HPDE6-E6E7 (cell line): ENCODE data around the gene RALGAPA1.
"Not testable (repeated sequence)": the region's sequence is repeated elsewhere in the genome, so short reads cannot be mapped to it uniquely, and the experiment has no call there.

Experiments
- DNase-seq: peaks from one replicate; pipeline ENCODE4 v3.0.0; 2011; ENCODE audit warnings: missing footprints; ENCODE audit errors: extremely low spot score

RALGAPA1 gene

DNA sequence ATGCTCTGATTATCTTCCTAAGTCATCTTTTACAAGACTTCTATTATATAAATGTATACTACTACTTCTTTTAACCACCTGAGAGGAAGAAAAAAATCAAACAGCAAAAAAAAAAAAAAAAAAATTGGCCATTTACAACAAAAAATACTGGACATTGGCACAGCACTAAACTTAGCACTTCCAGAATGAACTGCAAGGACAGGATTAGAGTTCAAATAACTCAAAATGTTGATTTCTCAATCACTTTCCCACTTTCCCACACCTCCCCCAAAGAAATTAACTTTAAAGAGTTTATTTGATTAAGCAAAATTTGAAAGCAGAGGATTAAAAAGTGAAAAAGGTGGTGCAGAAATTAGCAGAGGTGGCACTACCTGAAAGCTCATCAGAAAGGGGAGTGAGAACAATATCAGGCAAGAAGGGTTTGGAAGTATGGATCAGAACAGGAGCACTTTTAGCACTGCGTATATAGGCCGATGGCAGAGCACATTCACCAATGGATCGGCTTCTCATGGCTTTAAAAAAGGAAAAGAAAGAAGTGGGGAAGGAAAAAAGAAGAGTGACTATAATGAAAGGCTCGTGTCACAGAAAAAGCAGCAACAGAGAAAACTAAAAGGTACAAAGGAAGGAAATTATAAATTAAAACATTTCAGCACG lies 109.2 kb downstream of the RALGAPA1 start:
- no peak for DNase-seq

GRCh38 chr14:35696575-35696974 lies 112.5 kb downstream of the RALGAPA1 start:
- DNase-seq: no peak

DNA sequence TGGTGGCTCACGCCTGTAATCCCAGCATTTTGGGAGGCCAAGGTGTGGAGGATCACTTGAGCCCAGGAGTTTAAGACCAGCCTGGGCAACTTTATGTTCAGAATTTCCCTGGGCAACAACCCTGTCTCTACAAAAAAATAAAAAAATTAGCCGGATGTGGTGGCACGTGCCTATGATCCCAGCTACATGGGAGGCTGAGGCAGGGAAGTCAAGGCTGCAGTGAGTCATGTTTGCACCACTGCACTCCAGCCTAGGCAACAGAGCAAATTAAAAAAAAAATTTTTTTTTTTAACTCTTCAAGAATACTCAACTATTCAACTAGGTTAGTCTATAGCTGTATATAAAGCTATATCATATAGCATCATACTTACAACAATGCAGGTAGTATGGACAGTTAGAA lies 113.0 kb downstream of the RALGAPA1 start:
- DNase-seq: no peak

- DNase-seq: no peak
Observed at GRCh38 chr14:35695647-35696046, 113.4 kb downstream of the RALGAPA1 start.

DNA sequence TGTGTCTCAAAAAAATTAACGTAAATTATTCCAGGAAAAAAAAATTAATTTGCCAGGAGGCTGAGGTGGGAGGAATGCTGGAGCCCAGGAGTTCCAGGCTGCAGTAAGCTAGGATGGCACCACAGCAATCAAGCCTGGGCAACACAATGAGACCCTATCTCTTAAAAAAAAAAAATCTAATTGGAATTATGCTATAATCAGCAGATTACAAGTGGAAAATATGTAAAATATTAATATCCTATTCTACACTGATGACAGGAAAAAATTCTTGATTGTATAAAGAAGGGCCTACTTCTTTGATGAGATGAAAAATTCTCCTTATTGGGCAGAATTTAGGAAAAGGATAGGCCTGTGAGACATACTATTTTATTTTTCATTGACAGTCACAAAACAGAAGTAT lies 114.0 kb downstream of the RALGAPA1 start:
- DNase-seq: no peak

- no peak for DNase-seq
Observed at GRCh38 chr14:35689000-35689460, 120.1 kb downstream of the RALGAPA1 start.

- no peak for DNase-seq
Observed at GRCh38 chr14:35688126-35688826, 120.8 kb downstream of the RALGAPA1 start.

- peak; percentile 3 for DNase-seq
Observed at GRCh38 chr14:35687335-35687939, 121.7 kb downstream of the RALGAPA1 start.

- not testable (repeated sequence) for DNase-seq
Observed at GRCh38 chr14:35683688-35684087, 125.4 kb downstream of the RALGAPA1 start.

DNA sequence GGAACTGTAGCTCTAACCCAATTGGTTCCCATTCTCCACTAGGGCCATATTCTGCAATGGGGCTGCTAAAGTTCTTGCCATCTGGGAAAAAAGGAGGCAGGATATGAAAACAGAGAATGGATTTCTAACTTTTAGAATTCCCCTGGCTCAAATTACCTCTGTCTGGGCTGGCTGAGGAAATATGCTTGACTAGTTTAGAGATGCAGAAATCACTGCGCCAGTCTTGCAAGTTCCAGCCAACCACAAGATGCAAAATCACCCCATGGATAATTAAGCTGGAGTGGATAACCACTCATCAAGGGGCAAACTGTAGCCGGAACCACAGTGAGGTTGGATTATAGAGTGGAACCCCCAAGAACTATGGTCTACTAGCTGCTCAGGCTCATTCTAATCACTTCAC lies 126.3 kb downstream of the RALGAPA1 start:
- DNase-seq: no peak

GRCh38 chr14:35678403-35679028 lies 130.6 kb downstream of the RALGAPA1 start:
- no peak for DNase-seq

DNA sequence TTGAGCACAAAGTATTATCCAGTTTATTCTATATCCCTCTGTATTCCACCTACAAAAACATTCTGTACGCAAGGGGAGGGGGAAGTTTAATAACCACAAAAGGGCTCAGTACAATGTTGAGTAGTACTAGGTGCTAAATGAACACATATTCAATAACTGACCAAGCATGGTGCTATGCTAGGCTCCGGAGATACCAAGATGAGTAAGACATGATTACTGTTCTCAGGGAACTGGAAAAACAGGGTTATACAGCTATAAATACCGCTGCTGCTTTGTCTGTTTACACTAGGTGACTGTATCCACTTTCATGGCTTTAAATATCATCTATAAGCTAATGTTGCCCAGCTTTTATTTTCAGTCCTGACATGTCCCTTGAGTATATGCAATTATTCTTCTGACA lies 139.3 kb downstream of the RALGAPA1 start:
- DNase-seq: peak; percentile 73

- DNase-seq: no peak
Observed at GRCh38 chr14:35666429-35667043, 142.6 kb downstream of the RALGAPA1 start.

DNA sequence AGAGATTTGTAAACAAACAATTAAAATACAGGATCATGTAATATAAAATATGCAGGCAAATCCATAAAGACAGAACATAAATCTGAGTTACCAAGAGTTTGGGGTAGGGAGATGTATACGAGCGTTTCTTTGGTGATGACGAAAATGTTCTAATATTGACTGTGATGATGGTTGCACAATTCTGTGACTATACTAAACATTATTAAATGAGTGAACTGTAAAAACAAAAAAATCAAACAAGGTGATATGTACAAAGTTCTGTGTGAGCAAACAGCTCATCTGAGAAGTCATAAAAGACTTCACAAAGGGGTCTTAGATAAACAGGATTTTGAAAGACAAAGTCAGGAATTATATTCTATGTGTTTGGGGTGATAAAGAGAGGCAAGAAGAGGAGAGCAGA lies 147.2 kb downstream of the RALGAPA1 start:
- no peak for DNase-seq

GRCh38 chr14:35653045-35653444 lies 156.1 kb downstream of the RALGAPA1 start:
- DNase-seq: no peak

DNA sequence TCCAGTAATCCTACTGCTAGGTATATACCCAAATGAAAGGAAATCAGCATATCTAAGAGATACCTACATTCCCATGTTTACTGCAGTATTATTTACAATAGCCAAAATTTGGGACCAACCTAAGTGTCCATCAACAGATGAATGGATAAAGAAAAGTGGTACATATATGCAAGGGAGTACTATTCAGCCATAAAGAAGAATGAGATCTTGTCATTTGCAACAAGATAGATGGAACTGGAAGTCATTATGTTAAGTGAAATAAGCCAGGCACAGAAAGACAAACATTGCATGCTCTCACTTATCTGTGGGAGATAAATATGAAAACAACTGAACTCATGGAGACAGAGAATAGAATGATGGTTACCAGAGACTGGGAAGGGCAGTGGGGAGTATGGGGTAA lies 165.6 kb downstream of the RALGAPA1 start:
- no peak for DNase-seq

DNA sequence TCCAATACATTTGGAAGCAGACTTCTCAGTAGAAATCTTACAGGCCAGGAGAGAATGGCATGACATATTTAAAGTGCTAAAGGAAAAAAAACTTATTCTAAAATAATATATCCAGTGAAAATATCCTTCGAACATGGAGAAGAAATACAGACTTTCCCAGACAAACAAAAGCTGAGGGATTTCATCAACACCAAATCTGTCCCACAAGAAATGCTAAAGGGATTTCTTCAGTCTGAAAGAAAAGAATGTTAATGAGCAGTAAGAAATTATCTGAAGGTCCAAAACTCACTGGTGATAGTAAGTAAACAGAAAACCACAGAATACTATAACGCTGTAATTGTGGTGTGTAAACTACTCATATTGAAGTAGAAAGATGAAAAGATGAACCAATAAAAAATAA lies 171.2 kb downstream of the RALGAPA1 start:
- DNase-seq: no peak

- no peak for DNase-seq
Observed at GRCh38 chr14:35637269-35637668, 171.8 kb downstream of the RALGAPA1 start.

DNA sequence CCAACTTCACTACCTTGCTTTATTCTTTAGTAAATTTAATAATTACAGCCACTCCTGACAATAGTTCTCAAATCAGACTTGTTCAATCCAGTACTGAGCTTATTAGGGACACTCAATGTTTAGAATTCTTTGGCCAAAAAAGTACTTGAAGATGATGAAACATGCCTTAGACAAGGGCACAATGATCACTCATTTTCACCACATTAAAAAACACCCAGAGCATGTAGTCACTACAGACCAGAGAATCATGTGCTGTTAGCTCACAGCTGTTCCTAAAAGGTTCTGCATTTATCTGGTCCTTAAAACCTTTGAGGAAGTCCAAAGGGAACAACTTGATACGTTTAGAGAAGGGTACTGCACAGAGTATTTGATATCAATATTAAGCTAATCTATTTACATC lies 176.4 kb downstream of the RALGAPA1 start:
- no peak for DNase-seq

DNA sequence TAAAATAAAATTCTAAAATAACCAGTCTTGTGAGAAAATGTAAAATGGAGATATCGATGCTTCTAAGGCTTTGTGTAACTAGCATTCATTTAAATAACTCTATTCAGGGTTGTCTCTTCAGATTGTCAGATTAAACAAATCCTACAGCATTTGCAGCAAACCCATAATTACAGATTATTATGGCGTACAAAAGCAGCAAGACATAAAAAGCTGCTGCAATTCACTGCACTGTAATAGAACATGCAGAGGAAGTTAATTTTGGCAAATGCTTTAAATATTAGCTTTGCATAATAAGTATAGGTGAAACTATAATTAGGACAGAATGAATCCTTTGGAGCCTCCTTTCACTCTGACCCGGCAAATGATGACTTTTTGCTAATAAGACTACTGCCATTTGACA lies 176.8 kb downstream of the RALGAPA1 start:
- DNase-seq: no peak

- DNase-seq: no peak
Observed at GRCh38 chr14:35631071-35631805, 177.9 kb downstream of the RALGAPA1 start.
